Tibial nerve (tissue), 3 donors: Measurements from ENCODE around the gene DDIT3.

Source experiments
- POLR2A ChIP-seq, 2 donors: fragments of 450-650 bp; IDR thresholded peaks; one replicate each; pipeline ENCODE4 v1.6.1; 2017; ENCODE audit warnings: antibody characterized with exemption in 2 of 2, mild to moderate bottlenecking in 2 of 2, moderate library complexity in 2 of 2
- TF ChIP-seq, protein P1 (sequence below), 5 experiments: fragments of 200-600 bp in 3 of 5; fragments of 450-650 bp in 2 of 5; sonication (generic) in 3 of 5; IDR thresholded peaks; one replicate each; pipeline ENCODE4 v1.5.1; 2016 to 2019; ENCODE audit warnings: antibody characterized with exemption in 5 of 5, mild to moderate bottlenecking in 3 of 5, moderate library complexity in 2 of 5

DNA sequence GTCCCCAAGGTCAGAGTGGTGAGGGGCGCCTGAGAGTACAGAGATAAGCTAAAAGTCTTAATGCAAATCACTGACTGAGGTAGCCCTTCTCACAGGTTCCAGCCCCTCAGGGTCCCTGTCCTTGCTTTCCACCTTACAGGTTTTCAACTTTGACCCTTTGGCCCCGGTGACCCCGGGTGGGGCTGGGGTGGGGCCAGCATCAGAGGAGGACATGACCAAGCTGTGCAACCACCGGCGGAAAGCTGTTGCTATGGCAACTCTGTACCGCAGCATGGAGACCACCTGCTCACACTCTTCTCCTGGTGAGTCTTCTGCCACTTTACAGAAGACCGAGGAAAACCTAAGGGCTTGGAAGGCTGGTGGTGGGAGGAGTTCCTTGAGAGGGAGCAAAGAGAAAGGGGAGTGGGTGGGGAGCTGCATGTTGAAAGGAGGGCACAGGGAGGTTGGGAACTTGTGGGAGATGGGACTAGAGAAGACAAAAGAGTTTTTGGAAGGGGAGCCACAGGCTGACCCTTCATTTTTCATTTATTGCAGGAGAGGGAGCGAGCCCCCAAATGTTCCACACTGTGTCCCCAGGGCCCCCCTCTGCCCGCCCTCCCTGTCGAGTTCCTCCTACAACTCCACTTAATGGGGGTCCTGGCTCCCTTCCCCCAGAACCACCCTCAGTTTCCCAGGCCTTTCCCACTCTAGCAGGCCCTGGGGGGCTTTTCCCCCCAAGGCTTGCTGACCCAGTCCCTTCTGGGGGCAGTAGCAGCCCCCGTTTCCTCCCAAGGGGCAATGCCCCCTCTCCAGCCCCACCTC lies 4.7 kb upstream of the DDIT3 start:
- TF ChIP-seq, protein P1, sequence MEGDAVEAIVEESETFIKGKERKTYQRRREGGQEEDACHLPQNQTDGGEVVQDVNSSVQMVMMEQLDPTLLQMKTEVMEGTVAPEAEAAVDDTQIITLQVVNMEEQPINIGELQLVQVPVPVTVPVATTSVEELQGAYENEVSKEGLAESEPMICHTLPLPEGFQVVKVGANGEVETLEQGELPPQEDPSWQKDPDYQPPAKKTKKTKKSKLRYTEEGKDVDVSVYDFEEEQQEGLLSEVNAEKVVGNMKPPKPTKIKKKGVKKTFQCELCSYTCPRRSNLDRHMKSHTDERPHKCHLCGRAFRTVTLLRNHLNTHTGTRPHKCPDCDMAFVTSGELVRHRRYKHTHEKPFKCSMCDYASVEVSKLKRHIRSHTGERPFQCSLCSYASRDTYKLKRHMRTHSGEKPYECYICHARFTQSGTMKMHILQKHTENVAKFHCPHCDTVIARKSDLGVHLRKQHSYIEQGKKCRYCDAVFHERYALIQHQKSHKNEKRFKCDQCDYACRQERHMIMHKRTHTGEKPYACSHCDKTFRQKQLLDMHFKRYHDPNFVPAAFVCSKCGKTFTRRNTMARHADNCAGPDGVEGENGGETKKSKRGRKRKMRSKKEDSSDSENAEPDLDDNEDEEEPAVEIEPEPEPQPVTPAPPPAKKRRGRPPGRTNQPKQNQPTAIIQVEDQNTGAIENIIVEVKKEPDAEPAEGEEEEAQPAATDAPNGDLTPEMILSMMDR (IDR thresholded peaks at IDR 0.05), result no peak
- TF ChIP-seq POLR2A (IDR thresholded peaks at IDR 0.05), result no peak
